Measurements from ENCODE around the gene AP2S1. TPM values are rescaled to one million over a fixed set of nuclear protein-coding genes. Genes with fewer than 3 reads are reported as not detected.
A peak's percentile ranks its signal among the peaks of the same experiment; 100 is the strongest.

Gene AP2S1
- total RNA-seq, 1 donor from 2014 or later, result 101 TPM

- intact Hi-C loops (cut with DNase I), result loop anchor here (5.0 kb wide), 1 partner anchor 84 kb away; no protein-coding TSS in a partner anchor
- H3K27ac ChIP-seq, result peak overlapping the region; percentile 8
These were observed 9.1 kb downstream of the AP2S1 start for GRCh38 chr19:46841458-46842083.

GRCh38 chr19:46840498-46840942 lies 10.1 kb downstream of the AP2S1 start:
- Histone ChIP-seq H3K9me3 (no peaks in the 10 kb centered on the region), H3K36me3 (peaks cover 61% of the 10 kb centered on the region), H3K4me1 (peaks cover 10% of the 10 kb centered on the region), H3K27me3 (no peaks in the 10 kb centered on the region), H3K4me3 (no peak overlapping the region), H3K27ac (peak overlapping the region; percentile 11)
- intact Hi-C loops (cut with DNase I), result loop anchor here (5.0 kb wide), 1 partner anchor 83 kb away; no protein-coding TSS in a partner anchor
- DNase-seq (peak; percentile 70), ATAC-seq (peak; percentile 77)
- peak; percentile 78 for TF ChIP-seq CTCF (IDR thresholded peaks at IDR 0.05)

More at GRCh38 chr19:46841458-46842083, 9.1 kb downstream of the AP2S1 start:
- Histone ChIP-seq H3K9me3 (no peaks in the 10 kb centered on the region), H3K27me3 (no peaks in the 10 kb centered on the region), H3K4me3 (no peak overlapping the region), H3K4me1 (peaks cover 13% of the 10 kb centered on the region), H3K36me3 (peaks cover 66% of the 10 kb centered on the region)
- no peak for ATAC-seq
- DNase-seq, result no peak
- TF ChIP-seq CTCF (IDR thresholded peaks at IDR 0.05), result no peak

GRCh38 chr19:46839752-46840497 lies 10.7 kb downstream of the AP2S1 start:
- H3K4me1 ChIP-seq, result peaks cover 10% of the 10 kb centered on the region
- H3K9me3 ChIP-seq, result no peaks in the 10 kb centered on the region
- DNase-seq (no peak), ATAC-seq (peak; percentile 19)
- no peaks in the 10 kb centered on the region for H3K27me3 ChIP-seq
- H3K4me3 ChIP-seq, result no peak overlapping the region
- no peak for TF ChIP-seq CTCF (IDR thresholded peaks at IDR 0.05)
- intact Hi-C loops (cut with DNase I), result loop anchor here (5.0 kb wide), 1 partner anchor 83 kb away; no protein-coding TSS in a partner anchor
- peak overlapping the region; percentile 11 for H3K27ac ChIP-seq
- peaks cover 56% of the 10 kb centered on the region for H3K36me3 ChIP-seq

- ATAC-seq (no peak), DNase-seq (no peak)
- no peak overlapping the region for H3K27ac ChIP-seq
- no peak for TF ChIP-seq CTCF (IDR thresholded peaks at IDR 0.05)
- peaks cover 38% of the 10 kb centered on the region for H3K36me3 ChIP-seq
- H3K27me3 ChIP-seq, result no peaks in the 10 kb centered on the region
- H3K4me1 ChIP-seq, result peaks cover 10% of the 10 kb centered on the region
- H3K4me3 ChIP-seq, result no peak overlapping the region
- no peaks in the 10 kb centered on the region for H3K9me3 ChIP-seq
- intact Hi-C loops (cut with DNase I), result no loop called here
These were observed 12.5 kb downstream of the AP2S1 start for GRCh38 chr19:46838160-46838559.

GRCh38 chr19:46834984-46835383 lies 15.7 kb downstream of the AP2S1 start:
- H3K4me1 ChIP-seq, result peaks cover 1% of the 10 kb centered on the region
- DNase-seq (no peak), ATAC-seq (no peak)
- no peak for TF ChIP-seq CTCF (IDR thresholded peaks at IDR 0.05)
- H3K36me3 ChIP-seq, result peaks cover 25% of the 10 kb centered on the region
- no peaks in the 10 kb centered on the region for H3K27me3 ChIP-seq
- H3K9me3 ChIP-seq, result no peaks in the 10 kb centered on the region
- intact Hi-C loops (cut with DNase I), result no loop called here
- no peak overlapping the region for H3K27ac ChIP-seq
- H3K4me3 ChIP-seq, result no peak overlapping the region

All from upper lobe of right lung (tissue), 1 donor.